Muscle layer of duodenum (tissue), 2 donors: ENCODE results near the gene EPS8L2.

Source experiments
- H3K27ac ChIP-seq: one replicate; pipeline ENCODE4 v1.7.0; 2013; ENCODE audit warnings: mild to moderate bottlenecking, low read length
- H3K27me3 ChIP-seq: one replicate; pipeline ENCODE4 v1.7.0; 2013; ENCODE audit warnings: low read depth, mild to moderate bottlenecking, control low read depth, low read length
- H3K36me3 ChIP-seq, 2 donors: one replicate each; pipeline ENCODE4 v1.7.0; 2013; ENCODE audit warnings: low read length in 2 of 2, control low read depth in 1 of 2, mild to moderate bottlenecking in 1 of 2; ENCODE audit not compliant: insufficient read depth in 2 of 2, control insufficient read depth in 1 of 2
- H3K4me1 ChIP-seq, 2 donors: one replicate each; pipeline ENCODE4 v1.7.0; 2013; ENCODE audit warnings: low read length in 2 of 2, mild to moderate bottlenecking in 2 of 2, control low read depth in 1 of 2, moderate library complexity in 1 of 2; ENCODE audit not compliant: insufficient read depth in 2 of 2, control insufficient read depth in 1 of 2
- H3K4me3 ChIP-seq, 2 donors: one replicate each; pipeline ENCODE4 v1.7.0; 2013; ENCODE audit warnings: low read length in 2 of 2, low read depth in 1 of 2, mild to moderate bottlenecking in 1 of 2
- H3K9me3 ChIP-seq, 2 donors: one replicate each; pipeline ENCODE4 v1.7.0; 2013; ENCODE audit warnings: low read length in 2 of 2, control low read depth in 1 of 2, mild to moderate bottlenecking in 1 of 2; ENCODE audit not compliant: control insufficient read depth in 1 of 2
- donor health status: healthy.

Gene EPS8L2

GRCh38 chr11:705646-706438 lies at the start of gene EPS8L2:
EPS8L2 (plus strand) TSS chr11:706231; CDS start chr11:709408, 3,177 bp downstream.
- peak within 1 kb of the TSS; percentile 72 for H3K27ac ChIP-seq
- H3K36me3 ChIP-seq = peaks cover 0 to 10% of the 10 kb centered on the region in 2 donors
- H3K27me3 ChIP-seq = peaks cover 5% of the 10 kb centered on the region
- H3K4me1 ChIP-seq = peaks cover 0 to 21% of the 10 kb centered on the region in 2 donors
- H3K4me3 ChIP-seq = peak within 1 kb of the TSS; percentile 59 to 67
- H3K9me3 ChIP-seq = no peaks in the 10 kb centered on the region

- H3K4me1 ChIP-seq = no peaks in the 10 kb centered on the region
- H3K27me3 ChIP-seq = no peaks in the 10 kb centered on the region
- no peaks in the 10 kb centered on the region for H3K9me3 ChIP-seq
- H3K4me3 ChIP-seq = no peak overlapping the region
- no peak overlapping the region for H3K27ac ChIP-seq
- peaks cover 0 to 36% of the 10 kb centered on the region in 2 donors for H3K36me3 ChIP-seq
Observed at GRCh38 chr11:656426-656825, 49.6 kb upstream of the EPS8L2 start.

- no peaks in the 10 kb centered on the region for H3K4me1 ChIP-seq
- no peaks in the 10 kb centered on the region for H3K9me3 ChIP-seq
- H3K27ac ChIP-seq = no peak overlapping the region
- no peaks in the 10 kb centered on the region for H3K27me3 ChIP-seq
- no peak overlapping the region for H3K4me3 ChIP-seq
- peaks cover 0 to 36% of the 10 kb centered on the region in 2 donors for H3K36me3 ChIP-seq
Observed at GRCh38 chr11:656866-657265, 49.2 kb upstream of the EPS8L2 start.

- Histone ChIP-seq H3K4me3 (no peak overlapping the region), H3K27me3 (no peaks in the 10 kb centered on the region), H3K27ac (no peak overlapping the region), H3K4me1 (no peaks in the 10 kb centered on the region), H3K36me3 (peaks cover 0 to 36% of the 10 kb centered on the region in 2 donors), H3K9me3 (no peaks in the 10 kb centered on the region)
Observed at GRCh38 chr11:657691-658126, 48.3 kb upstream of the EPS8L2 start.

- H3K36me3 ChIP-seq = peaks cover 0 to 28% of the 10 kb centered on the region in 2 donors
- H3K4me1 ChIP-seq = no peaks in the 10 kb centered on the region
- no peak overlapping the region for H3K4me3 ChIP-seq
- no peaks in the 10 kb centered on the region for H3K9me3 ChIP-seq
- H3K27me3 ChIP-seq = no peaks in the 10 kb centered on the region
- H3K27ac ChIP-seq = no peak overlapping the region
Observed at GRCh38 chr11:659532-660085, 46.4 kb upstream of the EPS8L2 start.

DNA sequence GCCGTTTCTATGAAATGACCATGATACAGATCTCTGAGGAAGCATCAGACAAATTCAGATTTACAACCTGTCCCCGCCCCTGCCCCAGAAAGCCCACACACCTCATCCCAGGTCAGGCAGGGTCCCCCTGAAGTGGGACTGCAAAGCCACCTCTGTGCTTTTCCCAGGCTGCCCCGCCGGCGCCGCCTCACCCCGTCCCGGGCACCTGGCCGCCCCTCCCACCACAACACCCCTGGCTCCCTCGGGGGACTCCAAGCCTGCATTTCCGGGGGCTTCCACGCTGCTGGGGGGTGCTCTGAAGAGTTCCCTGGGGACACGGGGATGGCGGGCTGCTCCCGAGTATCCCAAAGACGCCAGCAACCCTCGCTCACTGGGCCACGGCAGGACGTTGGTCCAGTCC lies 45.8 kb upstream of the EPS8L2 start:
- no peaks in the 10 kb centered on the region for H3K4me1 ChIP-seq

GRCh38 chr11:660681-661444 lies 45.2 kb upstream of the EPS8L2 start:
- H3K27ac ChIP-seq = no peak overlapping the region

More for the DNA sequence above, 45.8 kb upstream of the EPS8L2 start:
- H3K9me3 ChIP-seq = no peaks in the 10 kb centered on the region
- H3K36me3 ChIP-seq = peaks cover 0 to 28% of the 10 kb centered on the region in 2 donors
- H3K4me3 ChIP-seq = no peak overlapping the region
- no peak overlapping the region for H3K27ac ChIP-seq
- no peaks in the 10 kb centered on the region for H3K27me3 ChIP-seq

DNA sequence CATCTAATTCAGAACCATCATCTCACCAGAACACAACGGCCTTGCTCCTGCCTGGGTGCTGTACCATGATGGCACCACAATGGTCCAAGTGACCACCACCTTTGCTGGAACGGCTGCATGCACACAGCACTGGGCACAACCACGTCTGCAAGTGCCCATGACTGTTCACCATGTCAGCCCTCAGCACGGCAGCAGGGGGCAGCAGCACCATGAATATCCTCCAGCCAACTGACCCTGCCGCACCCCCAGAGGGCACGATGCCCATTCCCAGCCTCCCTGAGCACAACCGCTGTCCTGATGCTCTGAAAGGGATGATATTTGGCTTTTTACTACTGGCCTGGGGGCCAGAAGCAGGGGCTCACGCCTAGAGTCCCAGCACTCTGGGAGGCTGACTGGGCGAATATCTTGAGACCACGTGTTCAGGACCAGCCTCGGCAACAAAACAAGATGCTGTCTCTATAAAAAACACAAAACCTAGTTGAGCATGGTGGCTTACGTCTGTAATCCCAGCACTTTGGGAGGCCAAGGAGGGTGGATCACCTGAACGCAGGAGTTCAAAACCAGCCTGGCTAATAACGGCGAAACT lies 43.2 kb upstream of the EPS8L2 start:
- Histone ChIP-seq H3K36me3 (peaks cover 4 to 23% of the 10 kb centered on the region in 2 donors), H3K4me3 (no peak overlapping the region), H3K27me3 (no peaks in the 10 kb centered on the region), H3K9me3 (no peaks in the 10 kb centered on the region), H3K4me1 (peaks cover 0 to 3% of the 10 kb centered on the region in 2 donors), H3K27ac (no peak overlapping the region)

More at GRCh38 chr11:660681-661444, 45.2 kb upstream of the EPS8L2 start:
- H3K4me3 ChIP-seq = no peak overlapping the region
- no peaks in the 10 kb centered on the region for H3K27me3 ChIP-seq
- H3K36me3 ChIP-seq = peaks cover 2 to 28% of the 10 kb centered on the region in 2 donors
- peaks cover 0 to under 1% of the 10 kb centered on the region in 2 donors for H3K4me1 ChIP-seq
- no peaks in the 10 kb centered on the region for H3K9me3 ChIP-seq

- peaks cover 4% of the 10 kb centered on the region in 2 donors for H3K36me3 ChIP-seq
- no peaks in the 10 kb centered on the region for H3K27me3 ChIP-seq
- no peak overlapping the region for H3K4me3 ChIP-seq
- no peaks in the 10 kb centered on the region for H3K9me3 ChIP-seq
- H3K4me1 ChIP-seq = peaks cover 0 to 3% of the 10 kb centered on the region in 2 donors
- no peak overlapping the region for H3K27ac ChIP-seq
Observed at GRCh38 chr11:665062-665703, 40.8 kb upstream of the EPS8L2 start.

DNA sequence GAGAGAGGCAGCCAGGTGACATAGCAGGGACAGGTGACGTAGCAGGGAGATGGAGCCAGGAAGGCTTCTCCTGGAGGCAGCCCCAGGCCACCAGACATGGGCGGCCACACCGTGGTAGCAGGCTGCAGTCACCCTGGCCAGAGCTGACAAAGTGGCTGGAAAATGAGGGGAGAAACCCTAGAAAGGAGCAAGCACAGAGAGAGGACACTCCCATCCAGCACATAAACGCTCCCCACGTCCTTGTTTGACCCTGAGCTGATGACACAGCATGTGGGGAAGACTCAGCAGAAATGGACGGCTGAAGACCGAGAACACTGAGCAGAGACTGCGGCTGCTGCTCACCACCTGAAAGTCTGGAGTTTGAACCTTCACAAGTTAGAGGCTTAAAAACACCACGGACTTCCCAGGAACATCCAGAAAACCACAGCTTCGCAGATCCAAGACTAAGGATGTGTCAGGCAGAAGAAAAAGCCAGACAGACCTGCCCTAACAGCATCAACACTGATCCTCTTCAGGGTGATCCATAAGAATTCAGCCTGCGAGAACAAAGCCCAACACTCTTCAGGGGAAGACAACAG lies 40.2 kb upstream of the EPS8L2 start:
- H3K27me3 ChIP-seq = no peaks in the 10 kb centered on the region
- H3K4me3 ChIP-seq = no peak overlapping the region
- H3K27ac ChIP-seq = peak overlapping the region; percentile 35

More for the DNA sequence above, 40.2 kb upstream of the EPS8L2 start:
- peaks cover 0 to 4% of the 10 kb centered on the region in 2 donors for H3K36me3 ChIP-seq
- H3K4me1 ChIP-seq = peaks cover 0 to 3% of the 10 kb centered on the region in 2 donors
- H3K9me3 ChIP-seq = no peaks in the 10 kb centered on the region
